Measurements from ENCODE around the gene FCGBP. TPM values are rescaled to one million over a fixed set of nuclear protein-coding genes. Genes with fewer than 3 reads are reported as not detected.

FCGBP gene
- total RNA-seq, 1 donor from 2014 or later: 0.54 TPM

DNA sequence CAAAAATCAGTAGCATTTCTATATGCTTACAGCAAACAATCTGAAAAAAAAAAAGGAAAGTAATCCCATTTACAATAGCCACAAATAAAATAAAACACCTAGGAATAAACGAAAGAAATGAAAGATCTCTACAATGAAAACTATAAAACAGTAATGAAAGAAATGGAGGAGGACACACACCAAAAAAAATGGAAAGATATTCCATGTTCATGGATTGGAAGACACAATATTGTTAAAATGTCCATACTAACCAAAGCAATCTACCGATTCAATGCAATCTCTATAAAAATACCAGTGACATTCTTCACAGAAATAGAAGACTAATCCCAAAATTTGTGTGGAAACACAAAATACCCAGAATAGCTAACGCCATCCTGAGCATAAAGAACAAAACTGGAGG is 4.7 kb downstream of the FCGBP start:
- Histone ChIP-seq H3K4me2 (ENCODE audit: low read length) (no peak overlapping the region), H3K27me3 (ENCODE audit: insufficient read depth, low read length) (no peaks in the 10 kb centered on the region), H3K9ac (ENCODE audit: low read length) (no peak overlapping the region), H3K4me3 (ENCODE audit: insufficient read depth, low read depth, low read length) (no peak overlapping the region), H3K9me3 (ENCODE audit: insufficient read depth, low read depth, low read length) (no peaks in the 10 kb centered on the region), H3K79me2 (ENCODE audit: insufficient read depth, low read length) (no peaks in the 10 kb centered on the region), H2AFZ (ENCODE audit: low read depth, low read length) (no peak overlapping the region), H3K36me3 (ENCODE audit: insufficient read depth, low read length) (no peaks in the 10 kb centered on the region), H3K4me1 (ENCODE audit: insufficient read depth, low read length) (no peaks in the 10 kb centered on the region), H4K20me1 (ENCODE audit: insufficient read depth, low read length) (no peaks in the 10 kb centered on the region), H3K27ac (ENCODE audit: low read depth, low read length) (no peak overlapping the region)
- Mint-ChIP-seq H3K36me3 (ENCODE audit: low read depth, unreplicated experiment) (no peaks in the 10 kb centered on the region), H3K9me3 (ENCODE audit: unreplicated experiment) (peaks cover 2% of the 10 kb centered on the region), H3K4me1 (ENCODE audit: low read depth, unreplicated experiment) (no peaks in the 10 kb centered on the region), H3K27ac (ENCODE audit: unreplicated experiment) (no peak overlapping the region), H3K4me3 (ENCODE audit: unreplicated experiment) (no peak overlapping the region), H3K27me3 (ENCODE audit: low read depth, unreplicated experiment) (peaks cover 19% of the 10 kb centered on the region)
- DNase-seq (ENCODE audit: low read depth): no peak
- FAIRE-seq: no peak
- TF ChIP-seq EZH2 (IDR thresholded peaks at IDR 0.05; ENCODE audit: insufficient read depth, low read length): no peak
- TF ChIP-seq, protein P1, sequence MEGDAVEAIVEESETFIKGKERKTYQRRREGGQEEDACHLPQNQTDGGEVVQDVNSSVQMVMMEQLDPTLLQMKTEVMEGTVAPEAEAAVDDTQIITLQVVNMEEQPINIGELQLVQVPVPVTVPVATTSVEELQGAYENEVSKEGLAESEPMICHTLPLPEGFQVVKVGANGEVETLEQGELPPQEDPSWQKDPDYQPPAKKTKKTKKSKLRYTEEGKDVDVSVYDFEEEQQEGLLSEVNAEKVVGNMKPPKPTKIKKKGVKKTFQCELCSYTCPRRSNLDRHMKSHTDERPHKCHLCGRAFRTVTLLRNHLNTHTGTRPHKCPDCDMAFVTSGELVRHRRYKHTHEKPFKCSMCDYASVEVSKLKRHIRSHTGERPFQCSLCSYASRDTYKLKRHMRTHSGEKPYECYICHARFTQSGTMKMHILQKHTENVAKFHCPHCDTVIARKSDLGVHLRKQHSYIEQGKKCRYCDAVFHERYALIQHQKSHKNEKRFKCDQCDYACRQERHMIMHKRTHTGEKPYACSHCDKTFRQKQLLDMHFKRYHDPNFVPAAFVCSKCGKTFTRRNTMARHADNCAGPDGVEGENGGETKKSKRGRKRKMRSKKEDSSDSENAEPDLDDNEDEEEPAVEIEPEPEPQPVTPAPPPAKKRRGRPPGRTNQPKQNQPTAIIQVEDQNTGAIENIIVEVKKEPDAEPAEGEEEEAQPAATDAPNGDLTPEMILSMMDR (IDR thresholded peaks at IDR 0.05; ENCODE audit: insufficient read depth, low read depth, low read length): no peak

DNA sequence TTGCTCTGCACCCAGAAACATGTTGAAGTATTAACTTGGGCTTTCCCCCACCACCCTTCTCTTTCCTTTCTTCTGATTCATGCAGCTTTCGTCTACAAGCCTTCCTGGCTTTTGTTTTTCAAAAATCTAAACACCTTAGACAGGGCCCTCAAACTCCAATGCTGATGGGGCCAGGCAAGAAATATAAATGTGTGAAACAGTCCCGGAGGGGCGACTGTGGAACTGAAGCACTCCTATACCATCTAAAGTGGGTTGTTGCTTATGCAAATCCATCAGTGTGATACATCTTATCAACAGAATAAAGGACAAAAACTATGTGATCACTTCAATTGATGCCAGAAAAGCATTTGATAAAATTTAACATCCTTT is 6.1 kb downstream of the FCGBP start:
- Histone ChIP-seq H3K9ac (ENCODE audit: low read length) (no peak overlapping the region), H2AFZ (ENCODE audit: low read depth, low read length) (no peak overlapping the region), H3K36me3 (ENCODE audit: insufficient read depth, low read length) (no peaks in the 10 kb centered on the region), H3K4me3 (ENCODE audit: insufficient read depth, low read depth, low read length) (no peak overlapping the region), H4K20me1 (ENCODE audit: insufficient read depth, low read length) (no peaks in the 10 kb centered on the region), H3K4me1 (ENCODE audit: insufficient read depth, low read length) (no peaks in the 10 kb centered on the region), H3K79me2 (ENCODE audit: insufficient read depth, low read length) (no peaks in the 10 kb centered on the region), H3K4me2 (ENCODE audit: low read length) (no peak overlapping the region), H3K27ac (ENCODE audit: low read depth, low read length) (no peak overlapping the region), H3K9me3 (ENCODE audit: insufficient read depth, low read depth, low read length) (no peaks in the 10 kb centered on the region), H3K27me3 (ENCODE audit: insufficient read depth, low read length) (no peaks in the 10 kb centered on the region)
- Mint-ChIP-seq H3K36me3 (ENCODE audit: low read depth, unreplicated experiment) (no peaks in the 10 kb centered on the region), H3K27me3 (ENCODE audit: low read depth, unreplicated experiment) (peaks cover 12% of the 10 kb centered on the region), H3K4me1 (ENCODE audit: low read depth, unreplicated experiment) (no peaks in the 10 kb centered on the region), H3K27ac (ENCODE audit: unreplicated experiment) (no peak overlapping the region), H3K4me3 (ENCODE audit: unreplicated experiment) (no peak overlapping the region), H3K9me3 (ENCODE audit: unreplicated experiment) (peaks cover 2% of the 10 kb centered on the region)
- TF ChIP-seq EZH2 (IDR thresholded peaks at IDR 0.05; ENCODE audit: insufficient read depth, low read length): no peak
- TF ChIP-seq, protein P1 (IDR thresholded peaks at IDR 0.05; ENCODE audit: insufficient read depth, low read depth, low read length): no peak
- DNase-seq (ENCODE audit: low read depth): no peak
- FAIRE-seq: no peak

DNA sequence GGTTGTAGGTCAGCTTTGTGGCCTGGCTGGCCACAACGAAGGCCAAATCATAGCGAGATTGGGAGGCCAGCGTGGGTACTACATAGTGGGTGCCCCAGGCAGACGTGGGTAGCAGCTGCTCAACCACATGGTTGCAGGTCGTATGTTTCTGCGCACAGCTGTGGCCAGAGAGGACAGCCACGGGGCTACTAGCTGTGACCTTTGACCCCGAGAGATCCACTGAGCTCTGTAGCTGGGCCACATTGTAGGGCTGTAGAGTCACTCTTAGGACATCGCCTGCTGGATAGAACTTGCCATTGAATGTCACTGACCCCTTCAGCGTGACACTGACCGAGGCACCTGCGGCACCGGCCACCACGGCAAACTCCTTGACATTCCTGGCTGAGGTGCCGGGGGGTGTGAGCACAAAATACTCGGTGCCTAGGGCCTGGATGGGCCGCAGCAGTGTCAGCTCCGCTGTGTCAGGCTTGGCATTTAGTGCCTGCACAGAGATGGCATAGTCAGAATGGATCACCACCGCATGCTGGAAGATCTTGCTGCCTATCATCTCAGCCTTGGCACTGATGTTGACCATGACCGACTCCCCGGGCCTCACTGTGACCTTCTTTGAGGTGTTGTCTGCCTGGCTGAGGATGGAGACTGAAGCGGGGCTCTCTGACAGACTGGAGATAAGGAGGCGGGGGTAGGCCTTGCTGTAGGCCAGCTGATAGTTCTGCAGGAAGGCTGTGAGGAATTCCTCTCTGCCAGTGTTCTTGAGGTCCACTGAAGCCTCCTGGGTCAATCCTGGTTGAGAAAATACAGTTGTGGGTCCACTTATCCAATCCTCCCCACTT is 6.7 kb downstream of the FCGBP start:
- DNase-seq (ENCODE audit: low read depth) (no peak), FAIRE-seq (no peak)
- H3K36me3 ChIP-seq (ENCODE audit: insufficient read depth, low read length): no peaks in the 10 kb centered on the region
- no peaks in the 10 kb centered on the region for H3K4me1 ChIP-seq (ENCODE audit: insufficient read depth, low read length)
- Mint-ChIP-seq H3K4me3 (ENCODE audit: unreplicated experiment) (no peak overlapping the region), H3K36me3 (ENCODE audit: low read depth, unreplicated experiment) (no peaks in the 10 kb centered on the region), H3K27ac (ENCODE audit: unreplicated experiment) (no peak overlapping the region), H3K27me3 (ENCODE audit: low read depth, unreplicated experiment) (peaks cover 12% of the 10 kb centered on the region), H3K4me1 (ENCODE audit: low read depth, unreplicated experiment) (no peaks in the 10 kb centered on the region), H3K9me3 (ENCODE audit: unreplicated experiment) (peaks cover 2% of the 10 kb centered on the region)
- no peaks in the 10 kb centered on the region for H3K27me3 ChIP-seq (ENCODE audit: insufficient read depth, low read length)
- no peaks in the 10 kb centered on the region for H4K20me1 ChIP-seq (ENCODE audit: insufficient read depth, low read length)
- no peak overlapping the region for H2AFZ ChIP-seq (ENCODE audit: low read depth, low read length)
- H3K4me2 ChIP-seq (ENCODE audit: low read length): no peak overlapping the region
- no peak for TF ChIP-seq EZH2 (IDR thresholded peaks at IDR 0.05; ENCODE audit: insufficient read depth, low read length)
- TF ChIP-seq, protein P1 (IDR thresholded peaks at IDR 0.05; ENCODE audit: insufficient read depth, low read depth, low read length): no peak
- no peaks in the 10 kb centered on the region for H3K9me3 ChIP-seq (ENCODE audit: insufficient read depth, low read depth, low read length)
- H3K27ac ChIP-seq (ENCODE audit: low read depth, low read length): no peak overlapping the region
- H3K4me3 ChIP-seq (ENCODE audit: insufficient read depth, low read depth, low read length): no peak overlapping the region
- no peaks in the 10 kb centered on the region for H3K79me2 ChIP-seq (ENCODE audit: insufficient read depth, low read length)
- no peak overlapping the region for H3K9ac ChIP-seq (ENCODE audit: low read length)
